Hepatocyte (in vitro differentiated cells): ENCODE data around the gene CYP8B1.

Experiments
- EZH2 ChIP-seq: fragments of 200-600 bp; sonication (generic); IDR thresholded peaks from 2 replicates; pipeline ENCODE4 v1.6.1; 2016; ENCODE audit warnings: antibody characterized with exemption, mild to moderate bottlenecking, borderline replicate concordance
- EZH2phosphoT487 ChIP-seq: fragments of 200-600 bp; sonication (generic); IDR thresholded peaks from one replicate; pipeline ENCODE4 v1.6.1; 2018; ENCODE audit warnings: antibody characterized with exemption, mild to moderate bottlenecking, low read depth, moderate library complexity; ENCODE audit not compliant: unreplicated experiment, severe bottlenecking
- TF ChIP-seq, protein P1 (sequence below): fragments of 200-600 bp; sonication (generic); IDR thresholded peaks from 2 replicates; pipeline ENCODE4 v1.5.1; 2016; ENCODE audit warnings: antibody characterized with exemption, mild to moderate bottlenecking; ENCODE audit not compliant: poor library complexity

DNA sequence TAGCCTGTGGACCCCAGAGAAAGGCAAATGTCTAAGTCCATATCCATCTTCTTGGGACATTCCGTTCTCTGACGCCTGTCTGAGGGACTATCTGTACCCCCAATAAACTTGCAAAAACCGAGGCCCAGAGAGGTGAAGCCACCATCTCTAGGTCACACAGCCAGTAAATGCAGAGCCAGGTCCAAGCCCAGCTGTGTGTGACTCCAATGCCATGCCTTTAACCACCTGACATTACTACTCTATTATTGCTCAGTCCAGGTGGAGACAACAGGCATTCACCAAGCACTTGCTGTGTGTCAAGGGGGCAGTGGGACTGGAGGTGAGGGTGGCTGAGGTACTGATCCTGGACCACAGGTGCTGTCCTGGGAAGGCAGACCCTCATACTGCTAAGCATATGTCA is 25.4 kb downstream of the CYP8B1 start:
- TF ChIP-seq EZH2 (no peak), EZH2phosphoT487 (no peak)
- TF ChIP-seq, protein P1, sequence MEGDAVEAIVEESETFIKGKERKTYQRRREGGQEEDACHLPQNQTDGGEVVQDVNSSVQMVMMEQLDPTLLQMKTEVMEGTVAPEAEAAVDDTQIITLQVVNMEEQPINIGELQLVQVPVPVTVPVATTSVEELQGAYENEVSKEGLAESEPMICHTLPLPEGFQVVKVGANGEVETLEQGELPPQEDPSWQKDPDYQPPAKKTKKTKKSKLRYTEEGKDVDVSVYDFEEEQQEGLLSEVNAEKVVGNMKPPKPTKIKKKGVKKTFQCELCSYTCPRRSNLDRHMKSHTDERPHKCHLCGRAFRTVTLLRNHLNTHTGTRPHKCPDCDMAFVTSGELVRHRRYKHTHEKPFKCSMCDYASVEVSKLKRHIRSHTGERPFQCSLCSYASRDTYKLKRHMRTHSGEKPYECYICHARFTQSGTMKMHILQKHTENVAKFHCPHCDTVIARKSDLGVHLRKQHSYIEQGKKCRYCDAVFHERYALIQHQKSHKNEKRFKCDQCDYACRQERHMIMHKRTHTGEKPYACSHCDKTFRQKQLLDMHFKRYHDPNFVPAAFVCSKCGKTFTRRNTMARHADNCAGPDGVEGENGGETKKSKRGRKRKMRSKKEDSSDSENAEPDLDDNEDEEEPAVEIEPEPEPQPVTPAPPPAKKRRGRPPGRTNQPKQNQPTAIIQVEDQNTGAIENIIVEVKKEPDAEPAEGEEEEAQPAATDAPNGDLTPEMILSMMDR, result no peak
